ENCODE data around the gene NEIL1.
"Not testable (repeated sequence)": the region's sequence is repeated elsewhere in the genome, so short reads cannot be mapped to it uniquely, and the experiment has no call there.

NEIL1 gene

GRCh38 chr15:75358771-75359536 is 12.1 kb downstream of the NEIL1 start:
- no peak for DNase-seq

DNA sequence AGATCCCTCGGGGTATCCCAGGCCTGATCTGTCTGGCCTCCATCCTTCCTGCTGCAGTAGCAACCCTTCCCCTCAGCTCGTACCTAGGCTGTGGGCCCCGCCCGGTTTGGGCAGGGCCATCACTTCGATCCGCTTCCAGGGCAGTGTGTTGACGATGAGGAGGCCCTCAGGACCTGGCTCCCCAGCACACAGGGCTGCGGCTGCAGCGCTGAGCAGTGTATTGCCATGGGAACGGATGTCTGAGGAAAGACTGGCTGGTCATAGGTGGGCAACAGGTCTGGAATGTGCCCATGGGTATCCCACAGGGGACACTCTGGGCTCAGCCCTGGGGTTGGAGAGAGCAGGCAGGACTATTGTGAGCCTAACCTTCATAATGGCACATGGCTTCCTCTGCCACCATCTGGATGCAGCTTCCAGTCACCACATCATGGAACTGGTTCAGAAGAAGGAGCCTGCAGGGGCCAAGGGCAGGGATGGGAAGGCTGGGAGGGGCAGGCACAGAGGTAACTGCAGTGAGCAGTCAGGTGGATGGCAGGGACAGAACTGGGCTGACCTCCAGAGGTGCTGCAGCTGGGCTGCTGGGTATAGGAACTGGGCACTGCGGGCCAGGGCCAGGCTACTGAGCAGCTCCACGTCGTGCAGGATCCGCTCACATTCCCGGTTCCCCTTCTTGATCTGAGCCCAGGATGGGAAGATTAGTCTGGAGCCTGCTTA is 12.9 kb downstream of the NEIL1 start:
- no peak for DNase-seq

DNA sequence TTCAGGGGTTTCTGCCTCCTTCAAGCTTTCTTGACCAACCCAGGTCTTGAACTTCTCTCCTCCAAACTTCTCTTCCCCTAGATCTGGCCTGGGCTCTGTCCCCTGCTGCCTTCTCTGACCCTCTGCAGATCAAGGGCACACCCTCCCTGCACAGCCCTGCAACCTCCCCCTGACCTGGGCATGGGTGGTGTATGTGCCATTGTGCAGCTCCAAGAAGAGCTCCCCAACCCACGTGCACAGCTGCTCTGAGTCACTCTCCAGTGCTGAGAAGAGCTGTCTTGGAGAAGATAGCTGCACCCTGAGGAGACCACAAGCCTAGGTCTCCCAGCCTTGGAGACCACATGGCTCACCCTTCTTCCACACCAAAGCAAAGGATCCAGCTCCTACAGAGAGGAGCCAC is 13.6 kb downstream of the NEIL1 start:
- DNase-seq: no peak

DNA sequence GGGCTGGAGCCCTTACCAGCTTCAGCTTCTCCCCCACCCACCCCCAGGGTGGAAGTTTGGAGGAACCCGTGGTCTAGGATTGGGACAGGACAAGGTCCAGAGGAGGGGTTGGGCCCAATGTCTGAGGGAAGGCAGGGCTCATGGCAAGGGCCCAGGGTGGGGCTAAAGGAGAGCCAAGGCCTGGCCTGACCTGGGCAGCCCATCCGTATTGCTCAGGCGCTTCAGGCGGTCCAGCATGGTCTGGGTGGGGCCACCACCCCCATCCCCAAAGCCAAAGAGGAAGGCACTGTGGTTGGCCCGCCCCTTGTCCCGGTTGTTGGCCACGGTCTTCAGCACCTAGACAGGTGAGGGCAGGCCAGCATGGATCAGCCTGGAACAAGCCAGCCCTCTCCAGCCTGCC is 14.0 kb downstream of the NEIL1 start:
- no peak for DNase-seq

DNA sequence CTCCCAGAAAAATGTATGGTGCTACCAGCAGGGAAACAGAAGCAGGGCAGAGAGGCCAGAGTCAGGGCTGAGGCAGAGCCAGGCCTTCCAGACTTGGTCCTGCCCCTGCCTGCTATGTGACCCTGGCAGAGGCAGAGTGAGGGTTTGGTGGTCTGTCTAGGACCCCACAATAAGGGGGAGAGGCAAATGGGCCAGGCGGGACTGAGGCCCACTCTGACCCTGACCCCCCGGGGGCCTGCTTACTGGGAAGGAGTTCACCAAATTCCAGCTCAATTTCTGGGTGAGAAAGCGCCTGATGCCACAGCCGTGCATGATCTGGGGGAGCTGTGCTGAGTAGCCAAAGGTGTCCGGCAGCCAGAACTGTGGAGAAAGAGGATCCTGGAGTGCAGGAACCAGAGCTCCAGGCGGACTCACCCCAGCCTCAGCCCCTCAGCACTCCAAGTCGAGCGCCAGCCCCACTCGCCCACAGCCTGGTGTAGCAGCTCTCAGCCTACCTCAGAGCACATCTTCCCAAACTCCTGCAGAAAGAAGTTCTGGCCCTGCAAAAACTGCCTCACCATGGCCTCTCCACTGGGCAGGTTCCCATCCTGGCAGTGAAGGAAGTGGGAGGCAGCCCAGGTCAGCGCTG is 14.6 kb downstream of the NEIL1 start:
- DNase-seq: no peak

- no peak for DNase-seq
These were observed 15.3 kb downstream of the NEIL1 start for GRCh38 chr15:75361989-75362641.

DNA sequence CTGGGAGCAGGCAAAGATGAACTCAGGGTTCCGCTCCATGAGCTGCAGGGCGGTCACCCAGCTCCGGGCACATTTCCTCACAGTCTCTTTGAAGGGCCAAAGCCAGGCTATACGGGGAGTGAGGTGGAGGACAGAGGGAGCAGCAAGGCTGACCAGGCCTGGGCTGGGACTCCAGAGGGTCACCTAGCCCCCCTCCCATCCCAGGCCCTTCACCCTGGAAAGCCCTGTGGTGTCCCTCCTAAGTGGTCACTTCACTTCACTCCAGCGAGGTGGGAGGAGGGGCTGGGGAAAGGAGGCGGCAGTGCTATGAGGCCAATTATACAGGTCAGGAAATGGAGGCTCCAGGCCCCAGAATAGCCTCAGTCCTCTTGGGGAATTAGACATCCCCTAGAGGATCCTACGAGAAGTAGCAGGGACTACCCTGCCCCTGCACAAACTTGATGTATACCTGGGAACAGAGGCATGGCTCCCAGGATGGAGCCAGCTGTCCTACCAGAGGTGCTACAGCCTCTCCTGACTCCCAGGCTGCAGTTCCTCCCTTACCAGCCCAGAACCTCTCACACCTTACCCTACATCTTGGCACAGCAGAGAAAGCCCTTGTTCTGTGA is 15.9 kb downstream of the NEIL1 start:
- no peak for DNase-seq

DNA sequence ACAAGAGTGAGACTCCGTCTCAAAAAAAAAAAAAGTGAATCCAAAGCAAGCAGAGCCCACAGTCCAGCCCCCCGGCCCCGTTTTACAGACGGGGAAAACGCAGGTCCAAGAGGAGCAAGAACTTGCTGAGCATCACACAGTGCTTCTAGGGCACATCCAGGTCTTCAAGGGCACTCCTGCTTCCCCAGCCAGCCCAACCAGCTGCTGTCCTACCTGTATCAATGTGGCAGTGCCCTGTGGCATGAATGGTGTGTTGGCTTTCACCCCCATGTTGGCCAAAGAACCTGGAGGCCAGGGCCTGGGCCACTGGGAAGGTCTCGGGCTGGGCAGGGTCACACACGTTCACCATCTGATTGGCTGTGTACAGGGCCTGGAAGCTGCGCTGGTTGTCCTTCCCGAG is 16.9 kb downstream of the NEIL1 start:
- DNase-seq: no peak

GRCh38 chr15:75364881-75365280 is 18.0 kb downstream of the NEIL1 start:
- DNase-seq: no peak

DNA sequence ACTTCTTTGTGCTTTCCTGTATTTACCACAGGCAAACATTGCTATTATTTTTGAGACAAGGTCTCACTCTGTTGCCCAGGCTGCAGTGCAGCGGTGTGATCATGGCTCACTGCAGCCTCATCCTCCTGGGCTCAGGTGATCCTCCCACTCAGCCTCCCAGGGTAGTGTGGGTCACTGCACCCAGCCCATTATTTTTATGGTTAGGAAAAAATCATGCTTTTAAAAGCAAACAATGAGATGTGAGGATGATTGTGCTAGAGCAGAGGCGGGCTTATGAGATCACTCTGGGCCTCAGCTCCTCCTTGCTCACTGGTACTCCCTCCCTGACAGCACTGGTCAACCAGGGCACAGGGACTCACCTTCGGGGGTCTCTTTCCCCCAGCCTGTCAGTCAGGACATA is 19.3 kb downstream of the NEIL1 start:
- DNase-seq: no peak

GRCh38 chr15:75367006-75367405 is 20.2 kb downstream of the NEIL1 start:
- DNase-seq: no peak

DNA sequence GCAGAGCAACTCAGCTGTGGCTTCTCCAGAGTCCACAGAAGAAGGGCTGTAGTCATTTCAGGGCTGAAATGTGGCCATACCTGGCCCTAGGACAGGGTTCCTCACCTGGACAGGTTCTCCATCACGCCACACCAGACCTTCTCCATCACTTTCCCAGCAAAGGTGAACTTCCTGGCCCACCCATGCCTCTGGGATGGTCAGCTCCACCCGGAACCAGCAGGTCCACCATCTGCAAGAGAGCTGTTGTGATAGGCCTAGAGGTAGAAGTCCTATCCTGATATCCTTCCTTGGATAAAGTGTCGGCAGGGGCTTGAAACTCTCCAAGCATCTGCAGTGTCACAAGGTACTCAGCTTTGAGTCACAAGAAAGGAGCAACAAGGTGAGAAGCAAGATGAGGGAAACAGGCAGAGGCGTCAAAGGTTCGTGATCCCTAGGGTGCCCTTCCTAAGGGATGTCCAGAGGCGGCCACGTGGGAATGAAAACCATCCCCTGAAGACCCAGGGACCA is 20.6 kb downstream of the NEIL1 start:
- no peak for DNase-seq

GRCh38 chr15:75367913-75368688 is 21.3 kb downstream of the NEIL1 start, which contains the start of gene MAN2C1:
Gene MAN2C1 (minus strand): TSS chr15:75368607. CDS start chr15:75368583, 24 bp downstream.
- peak; percentile 86 for DNase-seq

DNA sequence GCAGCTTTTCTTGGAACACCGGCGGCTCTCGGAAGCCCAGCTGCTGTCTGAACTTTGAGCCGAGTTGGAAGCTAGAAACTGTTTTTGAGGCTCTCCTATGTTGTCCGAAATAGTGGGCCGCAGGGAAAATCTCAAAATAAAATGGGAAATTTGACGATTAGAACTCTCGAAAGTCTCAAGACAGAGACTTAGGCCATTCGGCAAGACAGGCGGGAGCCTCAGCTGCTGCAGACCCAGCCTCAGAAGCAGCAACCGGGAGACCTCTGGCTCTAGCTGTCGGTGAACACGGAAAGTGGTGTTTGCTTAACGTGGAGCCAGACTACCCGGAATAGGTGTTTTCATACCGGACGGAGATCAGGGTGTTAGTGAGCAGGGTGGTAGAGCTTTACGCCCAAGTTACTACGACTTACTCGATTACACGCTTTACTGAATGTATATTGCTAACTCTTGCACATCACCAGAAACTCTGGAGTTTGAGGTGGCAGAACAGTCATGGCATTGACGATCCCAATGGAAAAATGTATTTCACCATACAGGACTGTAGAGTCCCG is 21.9 kb downstream of the NEIL1 start:
- no peak for DNase-seq

- DNase-seq: no peak
These were observed 23.2 kb downstream of the NEIL1 start for GRCh38 chr15:75369897-75370581.

GRCh38 chr15:75371486-75371885 is 24.6 kb downstream of the NEIL1 start:
- no peak for DNase-seq

DNA sequence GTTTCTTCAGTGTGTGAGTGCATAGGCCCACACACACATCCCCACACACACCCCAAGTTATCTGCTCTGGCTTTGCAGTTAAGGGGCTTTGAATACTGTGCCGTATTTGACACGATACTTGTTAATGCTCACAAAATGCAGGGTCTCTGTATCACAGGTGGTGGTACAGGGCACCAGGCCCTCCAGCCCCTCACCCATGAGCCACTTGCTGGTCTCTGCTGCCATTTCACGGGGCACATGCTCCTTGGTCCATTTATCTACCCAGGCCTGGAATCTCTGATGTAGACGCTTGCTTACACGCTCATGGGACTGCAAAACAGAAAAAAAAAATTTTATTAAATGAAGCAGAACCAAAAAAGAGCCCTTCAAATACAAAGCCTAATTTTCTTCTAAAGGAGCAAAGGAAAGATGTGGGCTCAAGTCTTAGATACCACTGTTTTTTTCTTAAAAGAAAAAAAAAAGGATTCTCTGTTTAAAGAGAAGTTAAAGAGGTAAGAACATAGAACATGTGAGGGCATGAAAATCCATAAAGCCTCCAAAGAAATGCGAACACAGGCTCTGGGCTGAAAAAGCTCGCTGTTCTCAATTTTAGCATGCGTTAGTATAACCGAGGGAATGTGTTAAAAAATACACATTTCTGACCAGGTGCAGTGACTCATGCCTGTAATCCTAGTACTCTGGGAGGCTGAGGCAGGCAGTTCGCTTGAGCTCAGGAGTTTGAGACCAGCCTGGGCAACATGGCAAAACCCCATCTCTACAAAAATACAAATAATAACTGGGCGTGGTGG is 25.3 kb downstream of the NEIL1 start:
- no peak for DNase-seq

DNA sequence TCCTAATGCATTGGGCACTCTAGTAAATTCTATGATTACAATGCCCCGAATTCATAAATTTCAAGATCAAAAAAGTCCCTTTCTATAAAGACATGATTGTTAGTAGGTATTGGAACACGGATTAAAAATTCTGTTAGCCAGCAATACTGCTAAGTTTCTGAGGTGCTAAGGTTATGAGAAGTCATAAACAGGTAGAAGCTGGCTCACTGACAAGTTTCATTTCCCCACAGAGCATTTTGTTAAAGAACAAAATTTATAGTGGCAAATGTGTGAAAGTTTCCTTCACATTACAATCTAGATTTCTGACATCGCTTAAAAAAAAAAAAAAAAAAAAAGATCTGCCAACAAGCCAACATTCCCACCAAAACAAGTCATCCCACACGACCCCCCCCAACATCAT is 33.9 kb downstream of the NEIL1 start:
- DNase-seq: no peak

DNA sequence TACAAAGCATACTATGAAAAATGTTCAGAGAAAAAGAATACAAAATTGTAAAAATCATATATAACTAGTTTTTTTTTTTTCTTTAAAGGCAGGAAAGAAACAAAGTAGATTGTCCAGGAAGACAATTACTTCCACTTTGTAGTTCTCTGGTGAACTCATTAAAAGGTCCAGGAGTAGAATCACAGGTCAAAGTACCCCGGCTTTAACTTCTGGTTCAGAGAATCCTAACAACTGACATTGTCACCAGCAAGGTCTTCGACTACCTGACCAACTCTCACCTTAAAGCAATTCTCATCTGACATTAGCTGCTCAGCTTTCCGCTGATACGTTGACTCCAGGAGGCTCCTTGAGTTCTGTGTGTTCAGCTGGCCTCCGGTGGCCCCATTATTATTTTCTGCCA is 37.1 kb downstream of the NEIL1 start:
- DNase-seq: not testable (repeated sequence)

DNA sequence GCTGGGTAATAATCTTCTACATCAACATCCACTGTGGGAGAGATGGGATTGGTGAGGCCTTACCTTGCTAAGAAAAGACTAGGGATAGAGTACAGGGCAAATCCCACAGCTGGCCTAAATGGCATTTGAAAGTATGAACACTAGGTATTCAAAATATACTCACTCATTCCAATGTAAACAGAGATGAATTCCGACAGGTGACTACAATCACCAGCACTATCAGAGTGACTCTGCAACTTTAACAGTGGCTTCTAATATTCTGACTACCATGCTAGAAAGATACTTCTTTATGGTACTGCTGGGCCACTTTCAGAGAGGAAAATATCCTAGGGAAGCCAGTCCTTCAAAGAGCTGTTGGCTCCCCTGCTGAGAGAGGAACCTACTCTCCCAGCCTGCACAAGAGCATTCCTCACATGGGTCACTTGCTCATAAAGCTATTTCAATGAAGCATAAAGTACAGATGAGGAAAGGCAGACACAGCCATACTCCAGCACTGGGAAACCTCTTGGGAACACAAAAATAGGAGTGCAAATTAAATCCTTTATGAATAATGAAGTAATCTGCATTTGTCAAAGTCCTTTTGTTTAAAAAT is 43.0 kb downstream of the NEIL1 start:
- DNase-seq: no peak

Data from NCI-H2081 treated with DMSO at 0.1 percent for 48 hours (cell line).